MCF 10A (cell line): ENCODE measurements around the gene FAM117A. TPM values are rescaled to one million over a fixed set of nuclear protein-coding genes. Genes with fewer than 3 reads are reported as not detected.

Experiments used
- BruUV-seq: library from RNA; stranded (reverse); fragments of 400-500 nt; replicated peaks from 2 replicates; lab custom pipeline; 2021; lab: Mats Ljungman, UMichigan
- CTCF ChIA-PET: fragments of 300-600 bp; sonication (Branson Sonifier 250); formaldehyde crosslinking; extraction: SDS; loops from one replicate; lab custom pipeline; 2021; ENCODE audit warnings: antibody characterized with exemption, inconsistent platforms; lab: Yijun Ruan, JAX
- POLR2A ChIA-PET: fragments of 300-600, 350-650 bp; sonication (Branson Sonifier 250); formaldehyde crosslinking; extraction: SDS; loops from one replicate; lab custom pipeline; 2020; ENCODE audit warnings: antibody characterized with exemption, inconsistent platforms; lab: Yijun Ruan, JAX
- DNase-seq: peaks from one replicate; pipeline ENCODE4 v3.0.0-alpha.2; 2018; ENCODE audit not compliant: unreplicated experiment
- H3K27ac Mint-ChIP-seq: one replicate; pipeline ENCODE4 v1.8.0; 2022; ENCODE audit warnings: mild to moderate bottlenecking, low read depth, mixed read lengths; ENCODE audit not compliant: unreplicated experiment
- H3K27me3 Mint-ChIP-seq: one replicate; pipeline ENCODE4 v1.8.0; 2022; ENCODE audit warnings: mixed read lengths; ENCODE audit not compliant: insufficient read depth, unreplicated experiment
- H3K36me3 Mint-ChIP-seq: one replicate; pipeline ENCODE4 v1.8.0; 2022; ENCODE audit warnings: mild to moderate bottlenecking, moderate library complexity, mixed read lengths; ENCODE audit not compliant: insufficient read depth, unreplicated experiment
- H3K4me1 Mint-ChIP-seq: one replicate; pipeline ENCODE4 v1.8.0; 2022; ENCODE audit warnings: mixed read lengths; ENCODE audit not compliant: insufficient read depth, unreplicated experiment
- H3K4me3 Mint-ChIP-seq: one replicate; pipeline ENCODE4 v1.8.0; 2022; ENCODE audit warnings: mild to moderate bottlenecking, moderate library complexity, mixed read lengths; ENCODE audit not compliant: unreplicated experiment
- H3K9me3 Mint-ChIP-seq: one replicate; pipeline ENCODE4 v1.8.0; 2022; ENCODE audit warnings: mixed read lengths; ENCODE audit not compliant: unreplicated experiment
- CTCF ChIP-seq: fragments of 200-600 bp; IDR thresholded peaks from one replicate; pipeline ENCODE4 v1.8.0; 2022; ENCODE audit warnings: antibody characterized with exemption, mild to moderate bottlenecking; ENCODE audit not compliant: unreplicated experiment
- intact Hi-C: fragments of 100-400 bp; cut with micrococcal nuclease; formaldehyde crosslinking; loops from 2 replicates; pipeline ENCODE4 v1.14.1; 2022
- total RNA-seq: library from RNA; stranded (reverse); gene quantifications from 2 replicates; pipeline ENCODE4 v1.2.3, GENCODE V29; 2022

The FAM117A gene
- total RNA-seq, 1 experiment from 2014 or later: 2.0 TPM

DNA sequence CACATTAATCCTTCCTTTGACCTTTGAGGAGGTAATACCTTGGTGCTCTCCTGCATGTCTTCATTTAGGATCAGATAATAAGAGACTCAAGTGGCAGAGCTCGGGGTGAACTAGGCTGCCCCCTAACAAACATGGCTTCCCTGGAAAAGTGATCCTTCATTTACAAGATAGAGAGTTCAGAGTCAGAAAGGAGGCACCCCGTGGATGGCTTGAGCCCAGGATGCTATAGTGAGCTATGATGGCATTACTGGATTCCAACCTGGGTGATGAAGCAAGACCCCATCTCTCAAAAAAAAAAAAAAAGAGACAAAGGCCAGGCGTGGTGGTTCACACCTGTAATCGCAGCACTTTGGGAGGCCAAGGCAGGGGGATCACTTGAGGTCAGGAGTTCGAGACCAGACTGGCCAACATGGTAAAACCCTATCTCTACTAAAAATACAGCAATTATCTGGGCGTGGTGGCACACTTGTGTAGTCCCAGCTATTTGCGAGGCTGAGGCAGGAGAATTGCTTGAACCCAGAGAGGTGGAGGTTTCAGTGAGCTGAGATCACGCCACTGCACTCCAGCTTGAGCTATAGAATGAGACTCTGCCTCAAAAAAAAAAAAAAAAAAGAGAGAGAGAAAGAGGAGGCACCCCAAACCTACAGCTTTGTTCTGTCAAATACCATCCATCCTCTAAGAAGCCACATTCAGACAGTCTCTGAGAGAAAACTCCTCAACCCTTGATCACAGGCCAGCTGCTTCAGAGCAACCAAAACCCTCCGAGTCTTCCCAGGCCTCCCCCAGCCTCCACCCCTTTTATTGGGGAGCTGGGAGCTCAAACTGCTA lies 7.4 kb downstream of the FAM117A start:
- H3K4me3 Mint-ChIP-seq: no peak overlapping the region
- ChIA-PET POLR2A (interaction anchor here (0.6 to 1.1 kb wide), 2 partner anchors 15 to 782 kb away, joined by 3 read pairs; no protein-coding TSS in a partner anchor), CTCF (no interaction called here)
- TF ChIP-seq CTCF: no peak
- no TSS peak for BruUV-seq
- intact Hi-C loops: no loop called here
- H3K36me3 Mint-ChIP-seq: no peaks in the 10 kb centered on the region
- no peaks in the 10 kb centered on the region for H3K4me1 Mint-ChIP-seq
- no peaks in the 10 kb centered on the region for H3K27me3 Mint-ChIP-seq
- no peaks in the 10 kb centered on the region for H3K9me3 Mint-ChIP-seq
- H3K27ac Mint-ChIP-seq: no peak overlapping the region
- no peak for DNase-seq

- no peak overlapping the region for H3K27ac Mint-ChIP-seq
- POLR2A ChIA-PET: interaction anchor here (0.7 to 1.1 kb wide), 2 partner anchors 14 to 97 kb away, joined by 3 read pairs; no protein-coding TSS in a partner anchor
These were observed 8.2 kb downstream of the FAM117A start for GRCh38 chr17:49755663-49756283.

GRCh38 chr17:49753959-49754391 lies 10.0 kb downstream of the FAM117A start:
- Mint-ChIP-seq H3K27me3 (no peaks in the 10 kb centered on the region), H3K36me3 (no peaks in the 10 kb centered on the region), H3K4me3 (no peak overlapping the region), H3K27ac (no peak overlapping the region), H3K4me1 (no peaks in the 10 kb centered on the region), H3K9me3 (no peaks in the 10 kb centered on the region)
- intact Hi-C loops: no loop called here
- no peak for DNase-seq
- TF ChIP-seq CTCF: no peak
- BruUV-seq: no TSS peak
- ChIA-PET POLR2A (no interaction called here), CTCF (no interaction called here)

More at GRCh38 chr17:49755663-49756283, 8.2 kb downstream of the FAM117A start:
- CTCF ChIA-PET: interaction anchor here (0.7 to 1.1 kb wide), 2 partner anchors 320 to 926 kb away, joined by 3 read pairs; no protein-coding TSS in a partner anchor
- Mint-ChIP-seq H3K9me3 (no peaks in the 10 kb centered on the region), H3K36me3 (no peaks in the 10 kb centered on the region), H3K27me3 (no peaks in the 10 kb centered on the region), H3K4me3 (no peak overlapping the region), H3K4me1 (no peaks in the 10 kb centered on the region)
- DNase-seq: no peak
- intact Hi-C loops: no loop called here
- no peak for TF ChIP-seq CTCF
- no TSS peak for BruUV-seq

GRCh38 chr17:49752508-49752907 lies 11.4 kb downstream of the FAM117A start:
- no peaks in the 10 kb centered on the region for H3K9me3 Mint-ChIP-seq
- POLR2A ChIA-PET: no interaction called here
- no peaks in the 10 kb centered on the region for H3K4me1 Mint-ChIP-seq
- no peak overlapping the region for H3K4me3 Mint-ChIP-seq
- DNase-seq: no peak
- H3K27ac Mint-ChIP-seq: no peak overlapping the region
- no peak for TF ChIP-seq CTCF
- CTCF ChIA-PET: interaction anchor here (0.7 to 1.2 kb wide), 2 partner anchors 45 to 185 kb away, joined by 3 to 4 read pairs; partner anchors contain the start of gene SLC35B1
- intact Hi-C loops: no loop called here
- H3K27me3 Mint-ChIP-seq: no peaks in the 10 kb centered on the region
- no peaks in the 10 kb centered on the region for H3K36me3 Mint-ChIP-seq
- BruUV-seq: no TSS peak
